OCI-LY1 (cell line): ENCODE data around the gene FIG4.
"Not testable (repeated sequence)": the region's sequence is repeated elsewhere in the genome, so short reads cannot be mapped to it uniquely, and the experiment has no call there.

Experiments used
- H2AFZ ChIP-seq: fragments of 200-600 bp; sonication (generic), shearing (Covaris generic); 2 replicates; pipeline ENCODE4 v1.6.0; 2014; ENCODE audit warnings: antibody characterized with exemption, mild to moderate bottlenecking, low read length
- H3F3A ChIP-seq: fragments of 200-600 bp; sonication (generic), shearing (Covaris generic); 2 replicates; pipeline ENCODE4 v1.6.0; 2014; ENCODE audit warnings: mild to moderate bottlenecking, antibody characterized with exemption, low read length, moderate library complexity; ENCODE audit not compliant: insufficient read depth
- H3K27ac ChIP-seq: fragments of 200-600 bp; sonication (generic); 2 replicates; pipeline ENCODE4 v1.5.1; 2014; ENCODE audit warnings: low read length, mixed run types, mild to moderate bottlenecking, low read depth; ENCODE audit not compliant: poor library complexity, severe bottlenecking
- H3K27me3 ChIP-seq: fragments of 200-600 bp; sonication (generic); 2 replicates; pipeline ENCODE4 v1.6.0; 2014; ENCODE audit warnings: antibody characterized with exemption, mild to moderate bottlenecking, low read length, moderate library complexity; ENCODE audit not compliant: insufficient read depth
- H3K36me3 ChIP-seq: fragments of 200-600 bp; sonication (generic); 2 replicates; pipeline ENCODE4 v1.6.1; 2014; ENCODE audit warnings: mild to moderate bottlenecking, antibody characterized with exemption, low read length, moderate library complexity, mixed read lengths; ENCODE audit not compliant: insufficient read depth
- H3K4me1 ChIP-seq: fragments of 200-600 bp; sonication (generic); 2 replicates; pipeline ENCODE4 v1.5.1; 2014; ENCODE audit warnings: mild to moderate bottlenecking, low read length, moderate library complexity; ENCODE audit not compliant: insufficient read depth, severe bottlenecking
- H3K4me2 ChIP-seq: fragments of 200-600 bp; sonication (generic), shearing (Covaris generic); 2 replicates; pipeline ENCODE4 v1.6.1; 2014; ENCODE audit warnings: low read length
- H3K4me3 ChIP-seq: fragments of 200-600 bp; sonication (generic); 2 replicates; pipeline ENCODE4 v1.5.1; 2014; ENCODE audit warnings: low read length, low read depth, mild to moderate bottlenecking, mixed read lengths; ENCODE audit not compliant: poor library complexity, severe bottlenecking
- H3K79me2 ChIP-seq: fragments of 200-600 bp; shearing (Covaris generic); 2 replicates; pipeline ENCODE4 v1.6.1; 2016; ENCODE audit warnings: mixed run types, low read length, mixed read lengths; ENCODE audit not compliant: insufficient read depth
- H3K9ac ChIP-seq: fragments of 200-600 bp; sonication (generic), shearing (Covaris generic); 2 replicates; pipeline ENCODE4 v1.6.1; 2014; ENCODE audit warnings: mild to moderate bottlenecking, low read length, mixed read lengths
- H3K9me2 ChIP-seq: fragments of 200-600 bp; sonication (generic), shearing (Covaris generic); 2 replicates; pipeline ENCODE4 v1.6.1; 2014; ENCODE audit warnings: low read depth, mild to moderate bottlenecking, low read length, mixed read lengths
- H3K9me3 ChIP-seq: fragments of 200-600 bp; shearing (Covaris generic); 2 replicates; pipeline ENCODE4 v1.6.1; 2014; ENCODE audit warnings: low read length, mixed read lengths
- H4K20me1 ChIP-seq: fragments of 200-600 bp; sonication (generic), shearing (Covaris generic); 2 replicates; pipeline ENCODE4 v1.6.0; 2016; ENCODE audit warnings: mild to moderate bottlenecking, low read length; ENCODE audit not compliant: insufficient read depth
- EZH2 ChIP-seq: fragments of 200-600 bp; sonication (generic), shearing (Covaris generic); IDR thresholded peaks from 2 replicates; pipeline ENCODE4 v1.8.0; 2017; ENCODE audit warnings: borderline replicate concordance, mixed run types, mild to moderate bottlenecking, antibody characterized with exemption, low read length, moderate library complexity, mixed read lengths
- TF ChIP-seq, protein P1 (sequence below): fragments of 200-600 bp; sonication (generic), shearing (Covaris generic); IDR thresholded peaks from 2 replicates; pipeline ENCODE4 v1.5.1; 2017; ENCODE audit warnings: mild to moderate bottlenecking, antibody characterized with exemption, low read length, moderate library complexity, mixed read lengths

FIG4 gene

GRCh38 chr6:109743739-109744138, 52.6 kb downstream of the FIG4 start:
- H4K20me1 ChIP-seq, result no peaks in the 10 kb centered on the region
- H3K4me3 ChIP-seq, result no peak overlapping the region
- H3K79me2 ChIP-seq, result no peaks in the 10 kb centered on the region
- H3K4me2 ChIP-seq, result no peak overlapping the region
- H3K36me3 ChIP-seq, result peaks cover 4% of the 10 kb centered on the region; the same call in 1 of the 2 replicates
- no peaks in the 10 kb centered on the region for H3K9me2 ChIP-seq
- no peak overlapping the region for H3K27ac ChIP-seq
- H3F3A ChIP-seq, result no peaks in the 10 kb centered on the region
- no peak overlapping the region for H3K9ac ChIP-seq
- H3K27me3 ChIP-seq, result no peaks in the 10 kb centered on the region
- TF ChIP-seq, protein P1, sequence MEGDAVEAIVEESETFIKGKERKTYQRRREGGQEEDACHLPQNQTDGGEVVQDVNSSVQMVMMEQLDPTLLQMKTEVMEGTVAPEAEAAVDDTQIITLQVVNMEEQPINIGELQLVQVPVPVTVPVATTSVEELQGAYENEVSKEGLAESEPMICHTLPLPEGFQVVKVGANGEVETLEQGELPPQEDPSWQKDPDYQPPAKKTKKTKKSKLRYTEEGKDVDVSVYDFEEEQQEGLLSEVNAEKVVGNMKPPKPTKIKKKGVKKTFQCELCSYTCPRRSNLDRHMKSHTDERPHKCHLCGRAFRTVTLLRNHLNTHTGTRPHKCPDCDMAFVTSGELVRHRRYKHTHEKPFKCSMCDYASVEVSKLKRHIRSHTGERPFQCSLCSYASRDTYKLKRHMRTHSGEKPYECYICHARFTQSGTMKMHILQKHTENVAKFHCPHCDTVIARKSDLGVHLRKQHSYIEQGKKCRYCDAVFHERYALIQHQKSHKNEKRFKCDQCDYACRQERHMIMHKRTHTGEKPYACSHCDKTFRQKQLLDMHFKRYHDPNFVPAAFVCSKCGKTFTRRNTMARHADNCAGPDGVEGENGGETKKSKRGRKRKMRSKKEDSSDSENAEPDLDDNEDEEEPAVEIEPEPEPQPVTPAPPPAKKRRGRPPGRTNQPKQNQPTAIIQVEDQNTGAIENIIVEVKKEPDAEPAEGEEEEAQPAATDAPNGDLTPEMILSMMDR, result no peak
- no peak for TF ChIP-seq EZH2
- H2AFZ ChIP-seq, result no peak overlapping the region
- no peaks in the 10 kb centered on the region for H3K4me1 ChIP-seq
- H3K9me3 ChIP-seq, result no peaks in the 10 kb centered on the region

- not testable (repeated sequence) for H3K4me3 ChIP-seq, H3K4me1 ChIP-seq, H2AFZ ChIP-seq, H3K9me2 ChIP-seq, H3K36me3 ChIP-seq, H3K4me2 ChIP-seq, H3K27me3 ChIP-seq, H3K79me2 ChIP-seq, H3K9me3 ChIP-seq, H4K20me1 ChIP-seq, H3K9ac ChIP-seq, H3F3A ChIP-seq, H3K27ac ChIP-seq
Measured at GRCh38 chr6:109744779-109745178, 53.7 kb downstream of the FIG4 start.

DNA sequence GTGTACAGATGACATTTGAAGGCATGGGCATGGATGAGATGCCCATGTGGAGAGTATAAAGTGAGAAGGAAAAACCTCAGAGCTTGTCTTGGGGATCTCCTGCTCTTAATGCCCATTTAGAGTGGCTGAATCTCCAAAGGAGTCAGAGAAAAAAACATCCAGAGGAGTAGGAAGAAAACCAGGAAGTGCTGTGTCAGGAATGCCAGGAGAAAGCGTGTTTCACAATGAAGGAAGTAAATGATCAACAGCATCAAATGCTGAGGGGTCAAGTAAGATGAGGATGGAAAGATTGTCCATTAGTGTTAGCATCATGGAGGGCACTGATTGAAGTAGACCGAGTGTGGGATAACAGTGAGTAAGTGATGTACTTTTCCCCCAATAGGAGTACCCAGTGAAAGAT, 56.1 kb downstream of the FIG4 start:
- Histone ChIP-seq H3K4me1 (no peaks in the 10 kb centered on the region), H2AFZ (no peak overlapping the region), H3K9me3 (no peaks in the 10 kb centered on the region), H3K27me3 (no peaks in the 10 kb centered on the region), H4K20me1 (no peaks in the 10 kb centered on the region), H3K4me3 (no peak overlapping the region), H3K4me2 (no peak overlapping the region), H3K9ac (no peak overlapping the region), H3K9me2 (no peaks in the 10 kb centered on the region), H3K36me3 (no peaks in the 10 kb centered on the region), H3K79me2 (no peaks in the 10 kb centered on the region), H3K27ac (no peak overlapping the region), H3F3A (no peaks in the 10 kb centered on the region)
- no peak for TF ChIP-seq EZH2
- TF ChIP-seq, protein P1, result no peak

DNA sequence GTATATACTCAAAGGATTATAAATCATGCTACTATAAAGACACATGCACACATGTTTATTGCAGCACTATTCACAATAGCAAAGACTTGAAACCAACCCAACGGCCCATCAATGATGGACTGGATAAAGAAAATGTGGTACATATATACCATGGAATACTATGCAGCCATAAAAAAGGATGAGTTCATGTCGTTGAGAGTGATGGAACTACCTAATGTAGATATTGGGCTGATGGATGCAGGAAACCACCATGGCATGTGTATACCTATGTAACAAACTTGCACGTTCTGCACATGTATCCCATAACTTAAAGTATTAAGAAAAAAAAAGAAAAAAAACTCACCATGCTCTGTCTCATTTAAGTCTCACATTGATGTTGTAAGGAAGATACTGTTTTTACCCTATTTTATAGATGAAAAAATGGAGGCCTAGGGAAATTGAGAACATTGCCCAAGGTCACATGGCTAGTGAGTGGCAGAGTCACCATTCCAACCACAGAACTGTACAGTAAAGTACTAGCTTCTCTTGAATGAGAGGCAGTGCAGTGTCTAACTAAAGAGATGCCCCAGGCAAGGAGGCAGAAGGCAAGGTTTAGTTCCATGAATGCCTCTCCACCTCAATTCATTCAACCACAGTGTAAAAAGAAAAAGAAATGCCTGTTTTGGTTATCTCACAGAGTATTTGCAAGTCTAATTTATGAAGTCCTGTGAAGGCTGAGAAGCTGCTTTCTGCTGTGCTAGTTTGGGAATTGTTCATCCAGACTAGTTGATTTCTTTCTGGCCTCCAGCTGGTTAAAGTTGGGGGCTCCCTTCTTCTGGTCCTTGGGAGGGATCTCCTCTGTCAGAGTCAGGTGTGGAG, 68.2 kb downstream of the FIG4 start:
- TF ChIP-seq EZH2, result no peak
- TF ChIP-seq, protein P1, result no peak
- H2AFZ ChIP-seq, result no peak overlapping the region
- no peak overlapping the region for H3K9ac ChIP-seq
- no peaks in the 10 kb centered on the region for H3K36me3 ChIP-seq
- H3K4me2 ChIP-seq, result no peak overlapping the region
- H4K20me1 ChIP-seq, result no peaks in the 10 kb centered on the region
- no peak overlapping the region for H3K27ac ChIP-seq
- H3K79me2 ChIP-seq, result no peaks in the 10 kb centered on the region
- peaks cover 7% of the 10 kb centered on the region for H3K4me1 ChIP-seq
- H3K4me3 ChIP-seq, result no peak overlapping the region
- H3K9me3 ChIP-seq, result no peaks in the 10 kb centered on the region
- no peaks in the 10 kb centered on the region for H3K27me3 ChIP-seq
- H3K9me2 ChIP-seq, result no peaks in the 10 kb centered on the region
- H3F3A ChIP-seq, result no peaks in the 10 kb centered on the region
